BE2C (cell line): Measurements from ENCODE around the gene SEPTIN8.
A peak's percentile ranks its signal among the peaks of the same experiment; 100 is the strongest.

Experiments used
- DNase-seq: peaks from one replicate; pipeline ENCODE4 v3.0.0-alpha.2; 2020
- H3K27me3 ChIP-seq: fragments of 250-450 bp; sonication (Bioruptor Pico); 2 replicates; pipeline ENCODE4 v1.5.1; 2020; ENCODE audit warnings: mild to moderate bottlenecking
- H3K36me3 ChIP-seq: fragments of 250-450 bp; sonication (Bioruptor Pico); 2 replicates; pipeline ENCODE4 v1.5.1; 2020; ENCODE audit warnings: mild to moderate bottlenecking
- H3K4me1 ChIP-seq: fragments of 250-450 bp; sonication (Bioruptor Pico); 2 replicates; pipeline ENCODE4 v1.5.1; 2020
- H3K4me3 ChIP-seq: 2 replicates; pipeline ENCODE4 v1.5.1; 2011; ENCODE audit warnings: low read depth, low read length
- H3K9me3 ChIP-seq: fragments of 250-450 bp; sonication (Bioruptor Pico); 2 replicates; pipeline ENCODE4 v1.5.1; 2020
- TF ChIP-seq, protein P1 (sequence below): IDR thresholded peaks from 2 replicates; pipeline ENCODE4 v1.5.1; 2012; ENCODE audit warnings: mild to moderate bottlenecking, low read depth, low read length

Gene SEPTIN8

DNA sequence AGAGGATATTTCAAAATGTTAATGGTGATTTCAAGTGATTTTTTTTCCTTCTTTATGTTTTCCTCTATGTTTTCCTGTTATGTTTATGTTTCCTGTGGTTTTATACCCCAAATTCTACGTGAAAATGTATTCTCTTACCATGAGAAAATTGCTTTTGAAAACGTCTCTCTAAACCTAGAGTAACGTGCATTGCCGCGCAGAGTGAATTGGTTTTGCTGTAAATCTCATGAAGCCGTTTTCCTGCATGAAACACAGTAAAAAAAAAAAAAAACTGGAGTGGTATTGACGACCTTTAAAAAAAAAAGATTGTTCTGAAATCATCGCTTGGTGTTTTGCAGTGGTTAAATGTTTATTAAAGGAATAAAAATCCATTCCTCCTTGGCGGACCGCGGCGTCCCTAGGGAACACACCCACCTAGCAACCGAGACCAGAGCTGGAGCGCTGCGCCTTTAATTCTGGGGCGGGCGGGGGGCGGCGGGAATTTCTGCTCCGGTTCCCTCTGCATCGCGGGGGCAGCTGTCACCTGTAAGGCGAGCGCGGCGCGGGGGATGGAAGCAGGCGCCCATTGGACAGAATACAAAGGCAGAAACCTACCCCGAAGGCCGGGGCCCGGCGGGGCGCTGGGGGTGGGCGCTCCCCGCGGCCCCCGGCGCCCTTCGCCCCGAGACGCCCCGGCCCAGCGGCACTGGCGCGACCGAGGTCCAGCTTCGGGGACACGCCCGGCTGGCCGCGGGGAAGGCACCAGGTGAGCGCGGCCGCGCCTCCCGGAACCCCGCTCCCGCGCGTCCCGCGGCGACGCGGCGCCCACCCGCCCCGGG, 36.0 kb upstream of the SEPTIN8 start, which contains the start of gene SOWAHA:
Gene SOWAHA (plus strand): TSS at position 522 of the 818 bp plus-strand sequence. CDS start 320 bp downstream, outside the sequence.
- Histone ChIP-seq H3K4me1 (peaks cover 13% of the 10 kb centered on the region), H3K9me3 (peaks cover 3% of the 10 kb centered on the region; the same call in 1 of the 2 replicates), H3K4me3 (peak within 1 kb of the TSS; percentile 58), H3K27me3 (no peaks in the 10 kb centered on the region), H3K36me3 (no peaks in the 10 kb centered on the region)
- DNase-seq = peak; percentile 46
- TF ChIP-seq, protein P1, sequence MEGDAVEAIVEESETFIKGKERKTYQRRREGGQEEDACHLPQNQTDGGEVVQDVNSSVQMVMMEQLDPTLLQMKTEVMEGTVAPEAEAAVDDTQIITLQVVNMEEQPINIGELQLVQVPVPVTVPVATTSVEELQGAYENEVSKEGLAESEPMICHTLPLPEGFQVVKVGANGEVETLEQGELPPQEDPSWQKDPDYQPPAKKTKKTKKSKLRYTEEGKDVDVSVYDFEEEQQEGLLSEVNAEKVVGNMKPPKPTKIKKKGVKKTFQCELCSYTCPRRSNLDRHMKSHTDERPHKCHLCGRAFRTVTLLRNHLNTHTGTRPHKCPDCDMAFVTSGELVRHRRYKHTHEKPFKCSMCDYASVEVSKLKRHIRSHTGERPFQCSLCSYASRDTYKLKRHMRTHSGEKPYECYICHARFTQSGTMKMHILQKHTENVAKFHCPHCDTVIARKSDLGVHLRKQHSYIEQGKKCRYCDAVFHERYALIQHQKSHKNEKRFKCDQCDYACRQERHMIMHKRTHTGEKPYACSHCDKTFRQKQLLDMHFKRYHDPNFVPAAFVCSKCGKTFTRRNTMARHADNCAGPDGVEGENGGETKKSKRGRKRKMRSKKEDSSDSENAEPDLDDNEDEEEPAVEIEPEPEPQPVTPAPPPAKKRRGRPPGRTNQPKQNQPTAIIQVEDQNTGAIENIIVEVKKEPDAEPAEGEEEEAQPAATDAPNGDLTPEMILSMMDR = no peak

DNA sequence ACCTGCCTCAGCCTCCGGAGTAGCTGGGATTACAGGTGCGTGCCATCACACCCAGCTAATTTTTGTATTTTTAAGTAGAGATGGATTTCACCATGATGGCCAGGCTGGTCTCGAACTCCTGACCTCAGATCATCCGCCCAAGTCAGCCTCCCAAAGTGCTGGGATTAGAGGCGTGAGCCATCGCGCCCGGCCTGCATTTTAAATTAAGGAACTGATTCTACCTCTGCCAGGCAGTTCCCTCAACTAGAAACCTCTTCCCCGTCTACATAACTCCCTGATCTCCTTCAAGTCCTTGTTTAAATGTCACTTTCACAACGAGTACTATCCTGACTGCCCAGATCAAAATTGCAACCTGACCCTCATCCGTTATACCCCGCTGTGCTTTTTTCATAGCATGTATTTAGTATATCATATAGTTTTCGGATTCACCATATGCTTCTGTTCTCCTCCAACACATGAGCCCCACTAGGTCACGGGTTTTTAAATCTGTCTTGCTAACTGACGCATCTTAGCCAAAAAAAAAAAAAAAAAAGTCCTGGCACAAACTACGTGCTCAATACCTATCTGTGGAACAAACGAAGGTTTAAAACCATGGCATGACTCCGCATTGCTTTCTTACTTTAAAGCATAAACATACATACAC, 35.2 kb upstream of the SEPTIN8 start:
- peaks cover 16% of the 10 kb centered on the region for H3K4me1 ChIP-seq
- H3K27me3 ChIP-seq = no peaks in the 10 kb centered on the region
- H3K9me3 ChIP-seq = peaks cover 3% of the 10 kb centered on the region; the same call in 1 of the 2 replicates
- H3K4me3 ChIP-seq = peak overlapping the region; percentile 58
- TF ChIP-seq, protein P1 = no peak
- no peak for DNase-seq
- H3K36me3 ChIP-seq = no peaks in the 10 kb centered on the region

DNA sequence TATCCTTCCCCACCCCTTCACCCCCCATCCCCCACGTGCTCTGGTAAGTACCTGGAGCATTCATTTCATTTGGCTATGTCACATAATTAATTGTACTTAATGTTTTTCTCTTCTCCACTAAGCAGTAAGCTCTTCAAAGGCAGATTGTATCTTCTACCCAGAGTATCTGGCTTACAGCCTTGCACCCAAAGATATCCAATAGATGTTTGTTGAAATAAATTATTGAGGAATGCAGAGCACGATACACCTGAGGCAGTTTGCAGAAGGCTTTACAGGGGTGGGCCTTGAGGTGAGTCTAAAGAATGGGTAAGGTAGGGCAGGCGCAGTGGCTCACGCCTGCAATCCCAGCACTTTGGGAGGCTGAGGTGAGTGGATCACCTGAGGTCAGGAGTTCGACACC, 33.6 kb upstream of the SEPTIN8 start:
- Histone ChIP-seq H3K27me3 (no peaks in the 10 kb centered on the region), H3K4me3 (no peak overlapping the region), H3K9me3 (peaks cover 3% of the 10 kb centered on the region; the same call in 1 of the 2 replicates), H3K36me3 (no peaks in the 10 kb centered on the region), H3K4me1 (peaks cover 16% of the 10 kb centered on the region)
- TF ChIP-seq, protein P1 = no peak
- no peak for DNase-seq

DNA sequence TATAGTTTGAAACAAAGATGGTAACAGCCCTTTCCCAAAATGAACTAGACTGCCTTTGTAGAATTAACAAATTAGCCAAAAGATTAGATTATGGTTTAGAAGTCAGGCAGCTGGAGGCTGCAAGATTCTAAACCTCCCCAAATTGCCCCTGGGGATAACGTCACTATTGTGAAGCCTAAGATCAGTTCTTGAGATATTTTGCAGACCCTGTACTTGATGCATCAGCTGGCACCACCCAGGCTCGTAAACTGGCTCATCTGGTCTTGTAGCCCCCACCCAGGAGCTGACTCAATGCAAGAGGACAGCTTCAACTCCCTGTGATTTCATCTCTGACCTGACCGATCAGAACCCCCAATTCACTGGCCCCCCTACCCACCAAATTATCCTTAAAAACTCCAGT, 31.8 kb upstream of the SEPTIN8 start:
- DNase-seq = peak; percentile 69

DNA sequence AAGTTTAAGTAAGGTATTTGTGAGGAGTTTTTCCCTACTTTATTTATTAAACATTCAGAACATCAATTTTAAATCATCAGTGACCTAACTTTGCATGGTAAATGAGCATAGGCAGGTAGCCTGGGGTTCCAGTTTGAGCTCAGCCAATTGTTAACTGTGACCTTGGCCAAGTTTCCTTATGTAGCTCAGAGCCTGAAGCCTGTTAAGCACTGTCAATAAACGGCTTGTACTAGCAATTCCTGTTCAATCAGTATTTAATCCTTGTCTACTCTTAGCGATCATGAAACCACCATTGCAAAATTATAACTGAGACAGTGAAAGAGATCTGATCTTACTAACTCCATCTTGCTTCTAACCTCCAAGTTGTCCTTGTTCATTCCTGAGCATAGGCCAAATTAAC, 31.4 kb upstream of the SEPTIN8 start:
- no peak for DNase-seq

More for the DNA sequence above, 31.8 kb upstream of the SEPTIN8 start:
- Histone ChIP-seq H3K9me3 (peaks cover 2% of the 10 kb centered on the region; the same call in 1 of the 2 replicates), H3K4me1 (peaks cover 16% of the 10 kb centered on the region), H3K36me3 (no peaks in the 10 kb centered on the region), H3K27me3 (no peaks in the 10 kb centered on the region), H3K4me3 (no peak overlapping the region)
- TF ChIP-seq, protein P1 = no peak

More for the DNA sequence above, 31.4 kb upstream of the SEPTIN8 start:
- H3K9me3 ChIP-seq = no peaks in the 10 kb centered on the region
- no peak overlapping the region for H3K4me3 ChIP-seq
- H3K36me3 ChIP-seq = no peaks in the 10 kb centered on the region
- peaks cover 16% of the 10 kb centered on the region for H3K4me1 ChIP-seq
- TF ChIP-seq, protein P1 = no peak
- H3K27me3 ChIP-seq = no peaks in the 10 kb centered on the region
